IPS-18c (cell line): ENCODE results near the gene RSL24D1.
"Not testable (repeated sequence)": the region's sequence is repeated elsewhere in the genome, so short reads cannot be mapped to it uniquely, and the experiment has no call there.

Source experiments
- H3K4me3 ChIP-seq: 2 replicates; pipeline ENCODE4 v1.7.0; 2013; ENCODE audit warnings: low read depth, mild to moderate bottlenecking, low read length, moderate library complexity; ENCODE audit not compliant: insufficient read depth
- H3K9me3 ChIP-seq: one replicate; pipeline ENCODE4 v1.6.1; 2013; ENCODE audit warnings: mild to moderate bottlenecking, low read length, moderate library complexity; ENCODE audit not compliant: control insufficient read depth, insufficient read depth

The RSL24D1 gene

DNA sequence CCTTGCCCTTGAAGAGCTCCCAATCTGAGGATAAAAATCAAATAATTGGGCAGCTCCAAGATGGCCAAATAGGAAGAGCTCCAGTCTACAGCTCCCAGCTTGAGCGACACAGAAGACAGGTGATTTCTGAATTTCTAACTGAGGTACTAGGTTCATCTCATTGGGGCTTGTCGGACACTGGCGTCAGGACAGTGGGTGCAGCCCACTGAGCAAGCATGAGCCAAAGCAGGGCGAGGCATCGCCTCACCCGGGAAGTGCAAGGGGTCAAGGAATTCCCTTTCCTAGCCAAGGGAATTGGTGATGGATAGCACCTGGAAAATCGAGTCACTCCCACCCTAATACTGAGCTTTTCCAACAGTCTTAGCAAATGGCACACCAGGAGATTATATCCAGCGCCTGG lies 53.6 kb downstream of the RSL24D1 start:
- not testable (repeated sequence) for H3K4me3 ChIP-seq
- H3K9me3 ChIP-seq, result peaks cover 11% of the 10 kb centered on the region

DNA sequence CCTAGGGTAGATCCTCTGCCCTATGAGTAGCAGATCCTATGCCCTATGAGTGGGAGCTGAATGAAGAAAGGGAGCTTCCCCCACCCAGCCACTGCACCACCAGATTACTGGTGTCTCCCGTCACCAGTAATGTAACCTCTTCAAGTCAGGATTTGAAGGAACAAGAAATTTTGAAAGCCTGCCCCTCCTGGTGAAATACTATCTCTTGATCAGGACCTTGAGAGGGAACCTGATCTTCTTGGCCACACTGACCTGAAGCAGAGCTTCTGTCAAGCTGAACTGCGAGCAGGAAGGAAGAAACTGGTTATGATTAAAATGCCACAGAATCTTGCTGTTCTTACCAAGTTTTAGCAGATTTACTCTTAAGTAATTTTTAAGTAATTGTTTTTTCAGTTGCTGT lies 62.8 kb downstream of the RSL24D1 start:
- Histone ChIP-seq H3K4me3 (no peak overlapping the region), H3K9me3 (no peaks in the 10 kb centered on the region)

DNA sequence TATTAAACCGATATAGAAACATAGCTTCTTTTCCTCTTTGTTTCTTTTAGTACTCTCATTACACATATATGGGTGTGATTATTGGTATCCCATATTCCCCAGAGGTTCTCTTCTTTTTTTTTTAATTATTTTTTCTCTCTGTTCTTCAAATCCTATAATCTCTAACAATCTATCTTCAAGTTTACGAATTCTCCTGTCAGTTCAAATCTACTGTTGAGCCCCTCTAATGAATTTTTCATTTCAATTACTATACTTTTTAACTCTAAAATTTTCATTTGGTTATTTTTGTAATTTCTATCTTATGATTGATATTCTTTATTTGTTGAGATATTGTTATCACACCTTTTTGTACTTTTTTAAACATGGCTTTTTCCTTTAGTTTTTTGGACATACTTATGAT lies 64.1 kb downstream of the RSL24D1 start:
- H3K4me3 ChIP-seq, result no peak overlapping the region
- H3K9me3 ChIP-seq, result no peaks in the 10 kb centered on the region
